Stimulated activated CD4-positive, alpha-beta T cell treated with anti-CD3 and anti-CD28 coated beads, Interleukin-1b, Interleukin-23, amount 100 ng/mL, for 1 hour (primary cell): Measurements from ENCODE around the gene MRE11.
"Not testable (repeated sequence)": the region's sequence is repeated elsewhere in the genome, so short reads cannot be mapped to it uniquely, and the experiment has no call there.

Experiments used
- DNase-seq, 2 donors: peaks; one replicate each; pipeline ENCODE4 v3.0.0-alpha.2; 2020; ENCODE audit warnings: low read depth in 2 of 2

The MRE11 gene

DNA sequence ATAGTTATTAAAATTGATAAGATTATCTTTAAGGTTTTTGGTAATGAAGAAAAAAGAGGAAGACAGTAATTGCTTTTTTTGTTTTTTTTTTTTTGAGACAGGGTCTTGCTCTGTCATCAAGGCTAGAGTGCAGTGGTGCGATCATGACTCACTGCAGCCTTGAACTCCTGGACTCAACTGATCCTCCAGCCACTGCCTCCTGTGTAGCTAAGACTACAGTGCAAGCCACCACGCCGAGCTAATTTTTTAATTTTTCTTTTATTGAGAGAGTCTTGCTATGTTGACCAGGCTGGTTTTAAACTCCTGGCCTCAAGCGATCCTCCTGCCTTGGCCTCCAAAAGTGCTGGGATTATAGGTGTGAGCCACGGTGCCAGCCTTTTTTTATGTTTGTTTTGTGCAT is 12.9 kb upstream of the MRE11 start:
- DNase-seq = not testable (repeated sequence)

DNA sequence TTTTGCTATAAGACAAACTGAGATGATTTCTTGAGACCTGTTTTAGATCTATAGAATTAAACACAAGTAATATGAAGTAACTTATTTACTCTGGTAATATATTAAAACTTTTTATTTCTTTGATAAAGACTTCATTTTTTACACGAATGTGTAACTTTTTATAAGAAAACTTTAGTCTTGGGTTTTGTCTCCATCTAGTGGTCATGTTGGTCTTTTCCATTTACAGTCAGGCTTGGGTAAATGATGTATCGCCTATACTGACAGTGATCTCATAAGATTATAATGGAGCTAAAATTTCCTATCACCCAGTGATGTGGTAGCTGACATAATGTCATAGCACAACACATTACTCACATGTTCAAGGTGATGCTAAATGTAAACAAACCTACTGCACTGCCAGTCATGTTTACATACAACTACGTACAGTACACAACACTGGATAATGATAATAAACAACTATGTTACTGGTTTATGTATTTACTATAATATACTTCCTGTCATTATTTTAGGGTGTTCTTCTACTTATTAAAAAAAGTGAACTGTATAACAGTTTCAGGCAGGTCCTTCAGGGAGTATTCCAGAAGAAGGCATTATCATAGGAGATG is 11.1 kb upstream of the MRE11 start:
- DNase-seq = no peak

DNA sequence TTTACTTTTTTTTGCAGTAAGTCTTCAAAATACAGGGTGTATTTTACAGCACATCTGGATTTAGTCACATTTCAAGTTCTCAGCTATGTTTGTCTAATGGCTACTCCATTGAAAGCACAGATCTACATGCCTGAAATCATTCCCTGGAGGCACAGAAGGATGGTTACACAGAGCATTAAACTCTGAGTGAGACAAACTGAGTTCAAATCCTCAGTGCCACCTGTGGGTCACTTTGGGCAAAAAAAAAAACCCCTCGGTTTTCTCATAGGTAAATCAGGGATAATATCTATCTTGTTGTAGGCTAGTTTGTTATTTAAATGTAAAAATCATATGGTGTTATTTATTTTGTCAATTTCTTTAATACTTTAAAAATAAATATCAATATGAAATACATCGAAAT is 7.9 kb upstream of the MRE11 start:
- DNase-seq = no peak

DNA sequence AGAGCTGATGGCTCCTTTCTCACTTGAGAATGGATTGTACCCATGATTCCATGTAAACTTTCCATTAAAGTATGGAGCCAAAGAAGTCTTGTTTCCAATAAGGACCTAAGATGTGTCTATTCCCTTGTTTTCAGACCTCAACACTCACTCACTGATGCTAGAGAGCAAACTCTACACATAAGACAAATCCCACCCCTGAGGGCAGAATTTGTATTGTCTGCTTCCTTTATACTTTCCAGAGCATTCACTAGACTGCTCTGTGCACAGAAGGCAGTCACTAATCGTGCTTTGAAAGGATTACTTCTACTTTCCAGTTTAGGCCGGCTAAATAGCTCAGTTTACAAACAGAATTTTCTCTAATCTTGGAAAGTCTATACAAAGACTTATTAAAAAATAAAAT is 6.5 kb upstream of the MRE11 start:
- no peak for DNase-seq

DNA sequence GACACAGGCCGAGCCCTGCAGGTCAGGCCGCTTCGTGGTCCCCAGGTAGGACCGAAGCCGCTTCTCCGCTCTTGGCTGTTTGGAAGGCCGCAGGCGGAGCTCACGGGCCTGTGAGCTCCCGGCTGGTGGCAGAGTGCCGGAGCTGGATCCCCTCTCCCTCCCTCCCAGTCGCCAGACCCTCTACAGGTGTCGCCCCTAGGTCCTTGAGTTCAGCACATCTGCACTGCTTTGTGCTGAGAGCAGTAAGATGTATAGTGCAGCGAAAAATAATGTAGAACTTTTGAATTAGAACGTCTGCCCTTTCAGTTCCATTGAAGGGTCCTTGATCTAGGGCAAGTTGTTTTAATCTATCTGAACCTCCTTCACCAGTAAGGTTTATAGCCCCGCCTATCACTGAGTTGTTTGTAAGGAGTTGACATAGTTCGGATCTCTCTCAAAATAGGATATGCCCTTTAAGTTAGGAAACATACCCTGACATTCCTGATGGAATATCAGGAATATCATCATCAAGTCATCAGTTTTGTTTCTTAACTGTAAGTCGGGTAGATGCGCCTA is 559 bp upstream of the MRE11 start:
- no peak for DNase-seq

DNA sequence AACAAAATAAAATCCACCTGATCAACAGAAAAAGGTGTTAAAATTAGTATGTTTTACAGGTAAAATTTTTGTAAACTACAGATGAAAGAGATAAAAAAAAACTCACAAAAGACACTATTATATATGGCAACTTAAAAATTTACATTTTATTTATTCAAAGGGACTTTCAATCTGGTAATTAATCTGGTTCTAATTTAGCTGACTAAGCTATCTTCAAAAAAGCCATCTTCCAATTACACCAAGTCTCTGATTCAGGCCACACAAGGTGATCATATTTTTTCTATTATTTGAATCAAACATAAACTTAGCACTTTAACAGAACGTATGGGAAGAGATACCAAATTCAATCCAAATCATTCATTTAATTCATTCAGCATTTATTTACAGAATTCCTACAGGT is 7.6 kb downstream of the MRE11 start:
- no peak for DNase-seq

DNA sequence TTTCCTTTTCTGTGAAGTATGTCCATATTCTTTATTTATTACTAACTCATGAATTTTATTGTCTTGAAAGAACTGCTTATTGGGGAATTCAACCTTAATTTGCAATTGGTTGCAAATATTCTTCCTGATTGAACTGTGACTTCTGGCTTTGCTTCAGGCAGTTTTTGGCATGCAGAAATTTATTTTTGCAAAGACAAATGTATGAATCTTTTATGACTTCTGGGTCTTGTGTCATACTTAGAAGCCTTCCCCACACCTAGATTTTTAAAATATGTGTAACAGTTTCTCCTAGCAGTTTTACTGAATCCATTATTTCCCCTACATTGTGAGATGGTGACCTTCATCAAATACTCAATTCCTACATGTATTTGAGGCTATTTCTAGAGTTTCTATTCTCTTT is 12.3 kb downstream of the MRE11 start:
- DNase-seq = no peak

DNA sequence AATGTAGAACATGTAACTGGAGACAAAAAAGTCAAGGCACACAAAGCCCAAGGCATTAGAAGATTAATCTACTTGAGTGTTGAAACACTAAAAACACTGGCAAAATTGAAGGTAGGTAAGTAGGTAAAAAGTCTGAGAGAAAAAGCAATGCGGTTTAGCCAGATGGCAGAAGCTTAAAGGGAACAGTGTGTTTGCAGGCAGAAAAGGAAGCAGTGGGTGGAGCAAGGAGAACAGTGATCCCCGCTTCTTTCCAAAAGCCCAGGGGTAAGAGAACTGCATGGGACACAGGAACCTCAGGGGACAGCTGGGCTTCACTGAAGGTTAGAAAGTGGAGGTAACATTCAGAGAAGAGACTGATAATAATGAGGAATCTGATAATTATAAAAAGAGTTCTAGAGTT is 16.0 kb downstream of the MRE11 start:
- no peak for DNase-seq

DNA sequence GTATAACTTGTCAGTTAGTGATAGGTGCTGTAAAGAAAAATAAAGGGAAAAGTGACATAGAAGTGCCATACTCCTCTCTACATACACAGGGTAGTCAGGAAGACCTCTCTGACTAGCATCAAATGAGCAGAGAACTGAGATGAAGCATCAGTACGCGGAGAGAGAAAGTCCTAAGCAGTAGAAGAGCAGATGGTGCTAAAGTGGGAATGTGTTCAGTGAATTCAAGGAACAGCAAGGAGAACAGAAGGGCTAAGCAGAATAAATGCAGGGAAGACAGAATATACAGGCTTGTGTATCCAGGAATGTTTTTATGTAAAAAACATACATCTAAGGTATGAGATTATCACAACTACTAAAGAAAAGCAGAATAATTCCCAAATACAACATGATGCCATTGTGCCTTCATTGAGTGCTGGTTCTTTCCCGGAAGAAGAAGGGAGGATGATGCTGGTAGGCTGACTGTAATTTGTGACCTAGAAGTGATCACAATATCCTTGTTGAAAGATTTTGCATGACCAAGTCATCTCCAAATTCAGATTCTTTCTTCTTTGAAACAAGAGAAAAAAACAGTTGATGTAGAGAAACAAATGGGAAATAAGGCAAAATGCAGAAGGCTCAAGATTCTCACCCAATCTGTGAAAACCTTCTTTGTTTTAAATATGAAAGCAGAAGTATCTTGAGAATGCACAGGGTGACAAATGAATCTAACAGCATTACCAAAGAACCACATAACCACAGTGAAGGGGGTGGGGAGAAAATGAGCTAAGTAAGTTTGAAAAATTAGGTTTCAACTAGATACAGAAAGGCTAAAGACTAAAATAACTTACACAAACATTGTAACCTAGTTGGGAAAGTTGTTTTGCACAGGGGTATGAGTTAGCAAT is 20.5 kb downstream of the MRE11 start:
- DNase-seq = no peak

DNA sequence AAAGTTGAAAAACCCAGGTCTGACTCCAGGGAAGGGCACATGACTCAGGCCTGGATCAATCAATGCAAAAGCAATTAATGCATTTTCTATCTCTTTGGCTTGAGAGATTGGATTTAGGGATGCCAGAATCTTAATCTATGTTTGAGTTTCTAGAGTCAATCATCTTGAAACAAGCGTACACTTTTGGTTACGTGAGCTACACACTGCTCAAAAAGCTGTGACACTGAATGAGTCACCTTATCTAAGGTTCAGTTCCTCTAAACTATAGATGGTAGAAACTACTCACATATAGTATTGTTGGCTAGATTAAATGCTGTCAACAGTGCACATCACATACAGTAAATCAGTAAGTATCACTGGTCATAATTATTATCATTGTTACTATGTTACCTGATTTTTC is 24.2 kb downstream of the MRE11 start:
- no peak for DNase-seq

DNA sequence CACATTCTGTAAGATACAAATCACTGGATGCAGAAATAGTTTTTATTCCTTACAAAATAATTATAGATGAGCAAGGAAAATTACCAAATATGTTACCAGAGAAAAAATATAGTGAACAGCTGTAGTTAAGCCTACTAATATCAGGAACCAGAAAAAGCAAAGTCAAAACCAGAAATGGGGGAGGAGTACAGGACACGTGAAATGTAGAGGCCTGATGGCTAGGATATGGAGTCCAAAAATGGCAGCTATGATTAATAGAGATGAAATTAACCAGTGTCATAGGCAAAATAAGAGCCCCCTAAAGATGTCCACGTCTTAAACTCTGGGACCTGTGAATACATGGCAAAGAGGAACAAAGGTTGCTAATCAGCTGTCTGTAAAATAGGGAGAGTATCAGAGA is 34.1 kb downstream of the MRE11 start:
- DNase-seq = no peak

DNA sequence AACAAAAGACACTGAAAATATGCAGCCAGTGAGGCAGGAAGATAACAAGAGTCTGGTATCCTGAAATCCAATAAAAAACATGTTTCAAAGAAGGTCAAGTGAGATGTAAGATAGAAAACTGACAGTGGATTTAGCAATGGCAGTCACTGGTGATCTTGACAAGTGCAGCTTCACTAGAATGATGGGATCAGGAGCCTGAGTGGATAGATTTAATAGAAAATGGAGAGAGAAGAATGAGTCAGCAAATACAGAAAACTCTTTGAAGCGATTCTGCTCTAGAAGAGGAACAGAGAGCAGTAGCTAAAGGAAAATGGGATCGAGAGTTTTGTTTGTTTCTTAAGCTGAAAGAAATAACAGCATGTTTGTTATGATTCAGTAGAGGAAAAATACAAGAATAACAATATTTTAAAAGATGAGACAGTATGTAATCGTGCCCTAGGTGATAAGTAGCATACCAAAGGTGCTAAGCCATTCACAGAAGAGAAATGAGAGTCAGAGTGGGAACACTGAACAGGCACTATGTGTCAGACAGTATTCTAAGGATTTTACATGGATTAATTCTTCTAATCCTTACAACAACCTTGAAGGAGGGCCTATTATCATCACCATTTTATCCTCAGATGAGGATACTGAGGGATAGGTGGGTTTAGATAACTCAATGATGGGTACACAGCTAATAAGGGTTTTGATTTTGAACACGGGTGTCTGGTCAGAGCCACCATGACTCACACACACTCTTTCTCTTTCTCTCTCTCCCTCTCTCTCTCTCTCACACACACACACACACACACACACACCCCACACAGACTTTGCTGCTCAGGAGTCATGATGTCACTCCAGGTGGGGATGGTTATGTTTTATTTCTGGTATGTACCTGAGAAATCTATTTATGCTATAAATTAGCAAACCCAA is 36.3 kb downstream of the MRE11 start:
- no peak for DNase-seq

DNA sequence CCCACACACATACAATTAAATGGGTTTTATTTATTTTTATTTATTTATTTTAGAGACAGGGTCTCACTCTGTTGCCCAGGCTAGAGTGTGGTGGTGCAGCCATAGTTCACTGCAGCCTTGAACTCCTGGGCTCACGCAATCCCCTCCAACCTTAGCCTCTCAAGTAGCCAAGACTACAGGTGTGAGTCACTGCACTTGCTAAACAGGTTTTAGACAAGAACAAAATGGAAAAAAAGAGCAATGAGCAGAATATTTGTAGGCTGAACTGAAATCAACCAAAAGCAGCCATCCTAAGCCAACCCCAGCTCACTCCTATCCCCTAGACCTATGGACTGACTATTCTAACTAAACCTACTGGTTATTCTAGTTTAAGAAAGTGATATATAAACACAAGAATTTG is 37.8 kb downstream of the MRE11 start:
- DNase-seq = no peak

DNA sequence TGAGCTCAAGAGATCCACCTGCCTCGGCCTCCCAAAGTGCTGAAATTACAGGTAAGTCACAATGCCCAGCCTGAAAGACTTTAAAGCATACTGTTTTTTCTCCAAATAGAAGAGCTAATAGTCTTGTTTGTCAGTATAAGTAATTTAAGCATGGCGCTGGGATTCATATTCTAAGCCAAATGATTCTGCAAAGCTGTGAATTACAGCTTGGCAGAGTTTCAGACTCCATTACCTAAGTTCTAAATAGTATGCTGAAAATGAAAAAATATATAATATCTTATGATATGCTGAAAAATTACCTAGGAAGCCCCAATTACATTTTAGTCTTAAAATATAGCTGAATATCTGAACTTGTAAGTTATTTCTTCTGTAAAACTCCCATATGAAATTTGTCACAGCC is 39.3 kb downstream of the MRE11 start:
- no peak for DNase-seq

DNA sequence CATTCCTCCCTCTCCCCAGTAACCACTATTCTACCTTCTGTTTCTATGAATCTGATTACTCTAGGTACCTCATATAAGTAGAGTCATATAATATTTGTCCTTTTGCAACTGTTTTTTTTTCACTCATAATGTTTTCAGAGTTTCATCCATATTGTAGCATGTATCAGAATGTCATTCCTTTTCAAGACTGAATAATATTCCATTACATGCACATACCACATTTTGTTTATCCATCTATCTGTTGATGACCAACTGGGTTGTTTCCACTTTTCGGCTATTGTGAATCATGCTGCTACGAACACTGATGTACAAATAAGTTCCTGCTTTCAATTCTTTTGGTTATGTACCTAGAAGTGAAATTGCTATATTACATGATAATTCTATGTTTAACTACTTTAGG is 40.7 kb downstream of the MRE11 start:
- no peak for DNase-seq

DNA sequence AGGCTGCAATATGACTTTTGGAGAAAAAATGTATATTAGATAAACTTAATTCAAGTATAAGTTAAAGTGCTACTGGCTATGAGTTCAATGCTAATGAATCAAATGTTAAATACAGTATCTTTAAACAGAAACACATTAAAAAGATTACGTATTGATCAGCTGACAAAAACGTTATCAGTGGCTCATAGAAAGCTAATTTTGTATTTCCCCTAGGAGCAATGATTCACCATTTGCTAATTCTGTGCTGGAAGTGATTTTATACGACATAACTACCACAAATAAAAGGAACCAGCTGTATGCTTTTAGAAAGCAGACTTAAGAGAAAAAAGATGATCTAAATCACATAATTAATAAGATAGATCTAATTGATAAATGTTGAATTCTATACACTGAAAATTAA is 43.6 kb downstream of the MRE11 start:
- DNase-seq = no peak

DNA sequence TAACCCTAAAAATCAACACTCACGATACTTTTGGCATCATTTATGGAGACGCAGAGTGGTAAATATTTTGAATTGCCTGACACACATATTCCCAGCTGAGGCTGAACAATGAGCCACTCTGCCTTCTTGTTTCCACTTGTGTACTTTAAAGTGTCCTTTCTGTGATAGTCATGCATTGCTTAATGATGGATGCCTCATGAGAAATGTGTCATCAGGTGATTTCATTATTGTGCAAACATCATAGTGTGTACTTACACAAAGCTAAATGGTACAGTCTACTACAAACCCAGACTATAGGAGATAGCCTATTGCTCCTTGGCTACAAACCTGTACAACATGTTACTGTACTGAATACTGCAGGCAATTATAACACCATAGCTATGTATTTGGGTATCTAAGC is 44.2 kb downstream of the MRE11 start:
- DNase-seq = no peak

DNA sequence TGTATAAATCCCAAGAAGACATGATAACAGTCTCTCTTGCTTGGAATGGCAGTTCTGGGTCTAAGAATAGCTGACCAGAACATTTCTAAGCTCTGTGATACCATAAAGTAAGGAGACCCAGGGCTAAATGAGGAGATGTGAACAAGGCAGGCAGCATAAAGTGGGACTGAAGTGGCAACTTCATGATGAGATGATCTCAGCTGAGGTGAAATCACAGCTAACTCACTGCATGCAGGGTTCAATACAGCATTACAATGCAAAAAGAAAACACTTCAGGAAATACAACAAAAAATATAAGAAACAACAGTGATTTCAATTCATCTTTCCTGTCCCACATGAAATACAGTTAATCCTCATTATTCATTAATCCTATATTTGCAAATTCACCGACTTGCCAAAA is 44.6 kb downstream of the MRE11 start:
- no peak for DNase-seq

DNA sequence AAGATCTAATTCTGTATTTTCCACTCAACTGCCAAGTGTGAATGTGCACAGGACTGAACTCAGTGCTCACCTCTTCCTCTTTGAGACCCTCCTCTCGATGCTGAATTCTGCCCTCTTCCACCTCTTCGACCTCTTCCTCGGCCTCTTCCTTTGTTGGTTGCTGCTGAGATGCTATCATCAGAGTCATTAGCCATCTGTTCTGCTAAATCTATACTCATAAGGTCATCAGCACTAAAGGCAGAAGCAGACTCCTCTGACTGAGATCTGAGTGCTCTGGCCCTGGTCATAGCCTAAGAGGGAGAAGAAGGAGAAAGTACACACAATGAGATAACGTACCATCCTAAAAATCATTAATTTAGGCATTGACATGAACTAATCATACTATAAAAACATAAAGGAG is 46.5 kb downstream of the MRE11 start:
- DNase-seq = no peak

DNA sequence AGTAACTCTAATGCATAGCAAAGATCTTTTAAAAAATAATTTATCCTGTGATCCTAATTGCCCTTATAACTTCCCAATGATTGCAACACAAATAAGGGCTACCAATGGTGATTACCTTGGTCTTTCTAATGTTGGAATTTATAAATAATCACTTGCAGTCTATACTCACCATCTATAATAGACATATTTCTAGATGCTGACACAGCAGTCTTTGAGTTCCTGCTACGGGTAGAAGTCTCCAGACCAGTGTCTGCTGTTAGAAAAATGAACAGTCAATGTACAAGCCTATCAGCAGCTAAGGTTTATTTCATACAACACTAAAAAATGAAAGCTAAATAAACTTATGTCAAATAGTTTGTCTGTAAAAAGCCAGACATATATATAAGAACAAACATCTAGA is 48.0 kb downstream of the MRE11 start:
- DNase-seq = no peak

DNA sequence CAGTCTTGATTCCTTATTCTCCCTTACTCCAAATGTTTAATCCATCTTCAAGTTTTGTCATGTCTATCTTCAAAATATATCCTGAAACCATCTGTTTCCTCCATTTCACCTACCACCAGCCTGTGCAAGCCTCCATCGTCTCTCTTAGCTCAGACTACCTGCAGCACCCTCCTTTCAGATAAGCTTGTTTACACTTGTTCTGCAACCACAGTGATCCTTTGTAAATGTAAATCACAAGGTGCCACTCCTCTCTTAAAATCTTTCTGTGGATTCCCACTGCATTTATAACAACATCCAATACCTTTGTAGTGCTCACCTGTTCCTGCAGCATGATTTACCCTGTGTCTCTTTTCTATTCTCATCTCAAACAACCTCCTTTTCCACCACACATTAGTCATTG is 60.6 kb downstream of the MRE11 start:
- no peak for DNase-seq

DNA sequence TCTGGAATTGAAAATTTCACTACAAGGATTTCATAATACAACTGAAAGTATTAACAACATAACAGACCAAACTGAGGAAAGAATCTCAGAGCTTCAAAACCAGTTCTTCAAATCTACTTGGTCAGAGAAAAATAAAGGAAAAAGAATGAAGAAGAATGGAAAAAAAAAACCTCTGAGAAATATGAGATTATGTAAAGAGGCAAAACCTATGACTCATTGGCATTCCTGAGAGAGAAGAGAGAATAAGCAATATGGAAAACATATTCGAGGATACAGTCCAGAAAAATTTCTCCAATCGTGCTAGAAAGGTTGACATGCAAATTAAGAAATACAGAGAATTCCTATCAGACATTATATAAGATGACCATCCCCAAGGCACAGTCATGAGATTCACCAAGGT is 69.0 kb downstream of the MRE11 start:
- DNase-seq = no peak
